ENCODE data around the gene CLCN3.

- no peak for TF ChIP-seq CTCF (conservative IDR thresholded peaks at IDR 0.05; ENCODE audit: low read length)
- TF ChIP-seq EZH2phosphoT487 (IDR thresholded peaks at IDR 0.05; ENCODE audit: borderline replicate concordance, low read depth, low read length) = no peak
Measured at GRCh38 chr4:169582203-169582602, 38.2 kb upstream of the CLCN3 start.

All from OCI-LY7 (cell line).